Activated T-cell treated with anti-CD3 and anti-CD28 coated beads, Interleukin-2, amount 50 U/mL, for 72 hours (primary cell): ENCODE data around the gene EPOP. TPM values are rescaled to one million over a fixed set of nuclear protein-coding genes. Genes with fewer than 3 reads are reported as not detected.
"Not testable (repeated sequence)": the region's sequence is repeated elsewhere in the genome, so short reads cannot be mapped to it uniquely, and the experiment has no call there.

Experiments
- ATAC-seq, 2 donors: fragments of 150-1000 bp; cut with Tn5 transposase; replicated peaks in 1 of 2; 2 replicates each; pipeline ENCODE4 v1.10.0; 2021; ENCODE audit warnings: moderate library complexity in 2 of 2, mild to moderate bottlenecking in 1 of 2
- DNase-seq, 2 donors: peaks; one replicate each; pipeline ENCODE4 v3.0.0; 2021 to 2022; ENCODE audit warnings: mixed read lengths in 1 of 2
- H3K27ac Mint-ChIP-seq: one replicate; pipeline ENCODE4 v1.8.0; 2022; ENCODE audit warnings: mild to moderate bottlenecking, moderate library complexity, mixed read lengths
- H3K27me3 Mint-ChIP-seq: one replicate; pipeline ENCODE4 v1.8.0; 2022; ENCODE audit warnings: low read depth, mixed read lengths
- H3K36me3 Mint-ChIP-seq, 2 donors: one replicate each; pipeline ENCODE4 v1.8.0; 2022; ENCODE audit warnings: mixed read lengths in 2 of 2, mild to moderate bottlenecking in 1 of 2; ENCODE audit not compliant: insufficient read depth in 2 of 2
- H3K4me1 Mint-ChIP-seq: one replicate; pipeline ENCODE4 v1.8.0; 2022; ENCODE audit warnings: low read depth, mixed read lengths
- H3K4me3 Mint-ChIP-seq, 2 donors: one replicate each; pipeline ENCODE4 v1.8.0; 2022; ENCODE audit warnings: mild to moderate bottlenecking in 2 of 2, mixed read lengths in 2 of 2, moderate library complexity in 2 of 2
- H3K9me3 Mint-ChIP-seq, 2 donors: one replicate each; pipeline ENCODE4 v1.8.0; 2022; ENCODE audit warnings: mixed read lengths in 2 of 2
- total RNA-seq, 2 donors: library from RNA; stranded (reverse); gene quantifications; one replicate each; pipeline ENCODE4 v1.2.3, GENCODE V29; 2022

The EPOP gene
- total RNA-seq, 2 donors from 2014 or later: 30.3 to 37.4 TPM

- peaks cover 30% of the 10 kb centered on the region for H3K27me3 Mint-ChIP-seq
- no peak for ATAC-seq
- no peak for DNase-seq
- no peak overlapping the region for H3K27ac Mint-ChIP-seq
- H3K4me3 Mint-ChIP-seq: no peak overlapping the region
- peaks cover 8% of the 10 kb centered on the region for H3K4me1 Mint-ChIP-seq
- H3K36me3 Mint-ChIP-seq: no peaks in the 10 kb centered on the region
- no peaks in the 10 kb centered on the region for H3K9me3 Mint-ChIP-seq
These were observed 14.4 kb downstream of the EPOP start for GRCh38 chr17:38660097-38661025.

GRCh38 chr17:38659415-38659814 is 15.3 kb downstream of the EPOP start:
- peaks cover 14% of the 10 kb centered on the region for H3K4me1 Mint-ChIP-seq
- no peak overlapping the region for H3K27ac Mint-ChIP-seq
- H3K27me3 Mint-ChIP-seq: peaks cover 30% of the 10 kb centered on the region
- no peaks in the 10 kb centered on the region for H3K9me3 Mint-ChIP-seq
- DNase-seq (no peak), ATAC-seq (no peak)
- H3K4me3 Mint-ChIP-seq: no peak overlapping the region
- H3K36me3 Mint-ChIP-seq: no peaks in the 10 kb centered on the region

- ATAC-seq: no peak
- DNase-seq: no peak
- Mint-ChIP-seq H3K27ac (no peak overlapping the region), H3K4me1 (peaks cover 20% of the 10 kb centered on the region), H3K36me3 (no peaks in the 10 kb centered on the region), H3K27me3 (peaks cover 32% of the 10 kb centered on the region), H3K4me3 (peak overlapping the region in 1 of 2 donors; percentile 43), H3K9me3 (no peaks in the 10 kb centered on the region)
These were observed 15.9 kb downstream of the EPOP start for GRCh38 chr17:38658741-38659345.

- Mint-ChIP-seq H3K9me3 (no peaks in the 10 kb centered on the region), H3K27me3 (peaks cover 37% of the 10 kb centered on the region), H3K4me3 (peak overlapping the region in 1 of 2 donors; percentile 43), H3K36me3 (no peaks in the 10 kb centered on the region), H3K4me1 (peaks cover 26% of the 10 kb centered on the region), H3K27ac (no peak overlapping the region)
- ATAC-seq: no peak
- DNase-seq: no peak
These were observed 16.7 kb downstream of the EPOP start for GRCh38 chr17:38657824-38658740.

- H3K27ac Mint-ChIP-seq: no peak overlapping the region
- H3K9me3 Mint-ChIP-seq: no peaks in the 10 kb centered on the region
- peaks cover 26% of the 10 kb centered on the region for H3K4me1 Mint-ChIP-seq
- ATAC-seq (no peak), DNase-seq (no peak)
- H3K4me3 Mint-ChIP-seq: no peak overlapping the region
- H3K27me3 Mint-ChIP-seq: peaks cover 37% of the 10 kb centered on the region
- no peaks in the 10 kb centered on the region for H3K36me3 Mint-ChIP-seq
These were observed 17.6 kb downstream of the EPOP start for GRCh38 chr17:38656959-38657823.

- Mint-ChIP-seq H3K4me3 (peak overlapping the region; percentile 68 to 71), H3K36me3 (no peaks in the 10 kb centered on the region), H3K9me3 (no peaks in the 10 kb centered on the region), H3K27me3 (peaks cover 40% of the 10 kb centered on the region), H3K4me1 (peaks cover 26% of the 10 kb centered on the region), H3K27ac (no peak overlapping the region)
- no peak for DNase-seq
- peak; percentile 61 to 73 for ATAC-seq
These were observed 20.1 kb downstream of the EPOP start for GRCh38 chr17:38654411-38655398.

GRCh38 chr17:38653679-38654078 is 21.1 kb downstream of the EPOP start:
- Mint-ChIP-seq H3K36me3 (no peaks in the 10 kb centered on the region), H3K9me3 (no peaks in the 10 kb centered on the region), H3K27me3 (peaks cover 38% of the 10 kb centered on the region), H3K4me3 (peak overlapping the region; percentile 68 to 71), H3K27ac (no peak overlapping the region), H3K4me1 (peaks cover 24% of the 10 kb centered on the region)
- DNase-seq: no peak
- no peak for ATAC-seq

GRCh38 chr17:38653230-38653629 is 21.5 kb downstream of the EPOP start:
- Mint-ChIP-seq H3K27me3 (peaks cover 34% of the 10 kb centered on the region), H3K27ac (no peak overlapping the region), H3K9me3 (no peaks in the 10 kb centered on the region), H3K36me3 (no peaks in the 10 kb centered on the region), H3K4me1 (peaks cover 20% of the 10 kb centered on the region), H3K4me3 (no peak overlapping the region)
- DNase-seq: no peak
- no peak for ATAC-seq

- not testable (repeated sequence) for H3K27ac Mint-ChIP-seq
- peaks cover 31% of the 10 kb centered on the region for H3K27me3 Mint-ChIP-seq
These were observed 24.0 kb downstream of the EPOP start for GRCh38 chr17:38650653-38651173.

GRCh38 chr17:38637951-38638350 is 36.8 kb downstream of the EPOP start:
- DNase-seq (no peak), ATAC-seq (no peak)
- Mint-ChIP-seq H3K27ac (no peak overlapping the region), H3K4me1 (no peaks in the 10 kb centered on the region), H3K36me3 (no peaks in the 10 kb centered on the region), H3K27me3 (peaks cover 6% of the 10 kb centered on the region), H3K4me3 (no peak overlapping the region), H3K9me3 (no peaks in the 10 kb centered on the region)

More at GRCh38 chr17:38650653-38651173, 24.0 kb downstream of the EPOP start:
- not testable (repeated sequence) for DNase-seq, H3K9me3 Mint-ChIP-seq, ATAC-seq, H3K36me3 Mint-ChIP-seq, H3K4me3 Mint-ChIP-seq
- peaks cover 18% of the 10 kb centered on the region for H3K4me1 Mint-ChIP-seq

GRCh38 chr17:38636054-38636453 is 38.7 kb downstream of the EPOP start:
- Mint-ChIP-seq H3K27ac (no peak overlapping the region), H3K9me3 (no peaks in the 10 kb centered on the region), H3K4me3 (no peak overlapping the region), H3K36me3 (no peaks in the 10 kb centered on the region), H3K27me3 (no peaks in the 10 kb centered on the region), H3K4me1 (no peaks in the 10 kb centered on the region)
- DNase-seq: no peak
- no peak for ATAC-seq
